ENCODE results near the gene RRM2.

DNA sequence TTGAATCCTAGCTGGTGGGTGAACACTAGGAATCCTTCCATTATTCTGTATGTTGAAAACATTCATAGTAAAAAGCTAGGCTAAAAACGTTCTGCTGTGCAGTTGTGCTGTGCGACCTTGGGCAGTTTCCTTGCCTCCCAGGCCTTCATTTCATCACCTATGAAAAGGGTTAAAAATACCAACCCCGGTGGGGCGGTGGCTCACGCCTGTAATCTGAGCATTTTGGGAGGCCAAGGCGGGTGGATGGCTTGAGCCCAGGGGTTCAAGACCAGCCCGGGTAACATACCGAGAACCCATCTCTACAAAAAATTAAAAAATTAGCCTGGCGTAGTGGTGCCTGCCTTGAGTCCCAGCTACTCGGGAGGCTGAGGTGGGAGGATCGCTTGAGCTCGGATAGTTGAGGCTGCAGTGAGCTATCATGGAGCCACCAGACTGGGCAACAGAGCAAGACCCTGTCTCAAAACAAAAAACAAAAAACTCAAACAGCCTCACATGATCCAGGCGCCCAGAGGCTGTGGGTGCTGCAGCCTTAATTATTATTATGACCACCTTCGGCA, 2.9 kb upstream of the RRM2 start:
- no peak for TF ChIP-seq CTCF (conservative IDR thresholded peaks at IDR 0.05)
- no peak for TF ChIP-seq ZFX (IDR thresholded peaks at IDR 0.05)

Measured in C4-2B (cell line).